ENCODE measurements around the gene SLC6A13.
"Not testable (repeated sequence)": the region's sequence is repeated elsewhere in the genome, so short reads cannot be mapped to it uniquely, and the experiment has no call there.

Gene SLC6A13

DNA sequence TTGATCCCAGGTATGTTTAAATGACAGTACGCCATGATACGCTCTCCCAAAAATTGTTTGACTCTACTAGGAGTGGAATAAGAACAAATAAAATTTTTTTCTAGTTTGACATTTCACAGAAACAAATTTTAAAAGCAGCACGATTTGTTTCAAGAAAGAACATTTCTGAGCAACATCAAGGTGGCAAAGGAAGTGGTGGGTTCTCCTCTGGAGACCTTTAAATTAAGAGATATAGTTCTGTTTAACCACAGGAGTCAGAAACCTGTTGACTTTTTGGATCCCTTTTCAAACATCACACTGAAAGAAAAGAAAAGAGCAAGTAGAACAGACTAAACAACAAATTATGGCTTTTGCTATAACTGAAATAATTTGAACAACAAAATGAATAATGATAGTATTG, 2.5 kb upstream of the SLC6A13 start:
- DNase-seq = no peak

DNA sequence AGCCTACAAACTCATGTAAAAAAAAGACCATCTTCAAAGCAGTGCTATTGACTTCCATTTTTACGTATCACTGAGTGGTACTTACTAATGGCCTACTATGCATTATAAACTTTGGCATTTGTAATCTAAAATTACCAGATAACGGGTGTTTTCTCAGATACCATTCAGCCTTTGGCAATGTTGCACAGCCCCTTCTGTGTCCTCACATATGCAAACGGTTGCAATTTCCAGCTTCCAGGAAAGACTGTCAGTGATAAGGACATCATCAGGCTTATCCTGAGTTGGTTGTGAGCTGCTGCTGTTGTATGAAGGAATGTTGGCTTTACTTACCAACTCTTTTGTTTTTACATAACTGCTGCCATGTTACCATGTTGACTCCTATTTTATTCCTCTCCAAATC, 1.6 kb upstream of the SLC6A13 start:
- DNase-seq = no peak

DNA sequence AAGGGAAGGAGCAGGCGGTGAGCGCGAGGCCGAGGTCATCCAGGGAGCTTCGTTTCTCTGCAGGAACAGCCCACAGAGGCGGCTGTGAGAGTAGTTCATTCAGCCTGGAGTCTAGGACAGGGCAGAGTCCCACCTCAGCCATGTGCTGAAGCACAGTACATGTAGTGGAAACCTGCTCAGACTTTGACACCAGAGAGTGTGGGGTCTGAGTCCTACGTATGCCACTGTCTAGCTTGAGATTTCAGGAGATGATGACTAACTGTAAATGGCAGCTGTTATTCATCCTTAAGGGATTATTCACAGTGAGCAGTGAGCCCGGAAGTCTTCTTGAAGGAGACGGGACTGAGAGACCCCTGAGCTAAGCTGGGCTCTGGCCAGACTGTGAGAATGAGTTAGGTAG, 938 bp upstream of the SLC6A13 start:
- DNase-seq = no peak

DNA sequence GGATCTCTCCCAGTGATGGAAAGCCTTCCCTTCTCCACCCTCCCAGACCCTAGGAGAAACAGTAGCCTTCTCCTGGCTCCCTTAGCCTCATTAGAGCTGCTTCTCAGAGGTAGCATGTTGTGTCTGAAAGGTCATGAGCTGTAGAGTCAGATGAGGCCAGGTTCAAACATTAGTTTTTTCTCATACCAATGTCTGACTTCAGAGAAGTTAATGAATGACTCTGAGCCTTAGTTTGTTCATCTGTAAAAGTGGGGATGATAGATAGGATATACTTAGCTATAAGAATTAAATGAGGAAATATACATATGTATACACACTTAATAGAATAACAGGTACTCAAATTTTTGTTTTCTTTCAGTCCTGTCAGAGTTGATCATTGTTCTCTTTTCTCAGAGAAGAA, 523 bp downstream of the SLC6A13 start:
- no peak for DNase-seq

DNA sequence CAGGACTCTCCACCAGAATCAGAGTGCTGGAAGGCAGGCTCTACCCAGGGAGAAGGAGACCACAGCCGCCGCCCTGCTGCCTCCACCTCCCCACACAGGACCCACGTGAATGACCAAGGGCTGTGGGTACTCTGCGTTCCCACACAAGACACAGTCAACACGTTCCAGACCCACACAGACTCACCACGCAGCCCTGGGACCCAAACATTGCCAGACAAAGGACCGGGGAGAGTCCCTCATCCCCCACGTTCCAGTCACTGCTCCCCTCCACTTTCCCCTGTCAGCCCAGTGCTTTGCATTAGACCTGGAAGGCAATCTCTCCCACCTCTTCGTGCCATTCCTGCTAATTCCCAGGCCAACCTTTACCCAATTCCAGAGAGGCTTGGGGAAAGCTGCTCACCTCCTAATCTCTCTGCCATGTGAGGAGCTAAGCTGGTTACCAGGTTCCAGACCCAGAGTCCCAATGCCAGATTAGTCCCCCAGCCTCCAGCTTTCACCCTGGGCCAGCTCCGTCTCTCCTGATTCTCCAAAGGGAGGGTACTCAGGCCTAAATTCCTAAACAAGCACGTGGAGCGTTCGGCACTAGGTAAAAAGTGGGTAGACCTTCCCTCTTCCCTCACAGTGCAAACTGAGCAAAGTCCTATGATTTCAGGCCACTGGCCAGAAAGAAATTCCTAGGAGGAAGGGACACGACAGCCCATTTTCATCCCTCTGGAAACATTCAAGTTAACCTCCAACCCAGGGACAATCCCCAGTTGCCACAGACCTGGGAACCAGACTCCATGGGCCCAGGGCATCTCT, 4.9 kb downstream of the SLC6A13 start:
- no peak for DNase-seq

DNA sequence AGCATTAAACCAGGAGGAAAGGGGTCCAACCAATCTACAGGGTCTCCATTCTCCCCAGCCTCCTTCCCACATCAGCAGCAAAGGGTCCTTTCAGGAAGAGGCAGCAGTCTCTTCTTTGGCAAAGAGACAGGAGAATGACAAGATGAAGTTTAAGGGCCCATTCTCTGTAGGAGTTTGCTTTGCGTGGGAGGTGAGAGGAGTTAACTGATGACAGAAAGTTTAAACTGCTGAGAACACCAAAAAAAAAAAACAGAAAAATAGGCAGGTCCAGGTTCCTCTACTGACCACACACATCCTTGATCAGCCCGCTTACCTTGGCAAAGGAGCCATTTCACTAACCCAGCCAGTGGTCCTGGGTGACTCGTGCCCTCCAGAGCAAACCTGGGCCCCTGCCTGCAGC, 5.7 kb downstream of the SLC6A13 start:
- DNase-seq = no peak

DNA sequence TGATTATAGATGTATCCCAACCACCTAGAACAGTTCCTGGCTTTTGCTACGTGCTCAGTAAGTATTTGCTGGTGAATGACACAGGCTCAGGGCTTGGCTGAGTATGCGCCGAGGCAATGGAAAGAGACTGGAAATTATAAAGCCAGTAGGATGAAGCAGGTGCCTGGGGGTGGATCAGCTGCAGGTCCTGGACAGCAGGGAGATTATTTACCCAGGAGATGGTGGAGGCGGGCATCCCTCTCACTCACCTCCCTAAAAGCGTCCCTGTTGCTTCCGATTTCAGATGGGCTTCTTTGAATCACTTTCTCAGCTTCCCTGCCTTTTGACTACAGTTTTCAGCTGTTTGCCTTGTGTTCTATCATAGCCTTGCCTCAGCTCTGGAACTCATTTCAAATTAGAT, 6.4 kb downstream of the SLC6A13 start:
- DNase-seq = no peak

DNA sequence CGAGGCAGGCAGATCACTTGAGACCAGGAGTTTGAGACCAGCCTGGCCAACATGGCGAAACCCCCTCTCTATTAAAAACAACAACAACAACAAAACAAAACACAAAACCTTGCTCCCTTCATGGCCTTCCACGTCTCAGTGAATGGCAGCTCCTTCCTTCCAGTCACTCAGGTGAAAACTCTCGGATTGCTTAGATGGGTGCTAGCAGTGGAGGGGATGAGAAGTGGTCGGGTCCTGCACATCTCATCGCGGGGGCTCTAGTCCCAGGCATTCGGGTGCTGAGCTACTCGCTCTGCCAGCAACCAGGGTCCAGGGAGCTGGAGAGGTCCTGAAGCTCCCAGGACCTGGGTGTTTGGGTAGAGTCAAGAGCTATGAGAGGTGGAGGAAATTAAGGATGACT, 7.7 kb downstream of the SLC6A13 start:
- no peak for DNase-seq

DNA sequence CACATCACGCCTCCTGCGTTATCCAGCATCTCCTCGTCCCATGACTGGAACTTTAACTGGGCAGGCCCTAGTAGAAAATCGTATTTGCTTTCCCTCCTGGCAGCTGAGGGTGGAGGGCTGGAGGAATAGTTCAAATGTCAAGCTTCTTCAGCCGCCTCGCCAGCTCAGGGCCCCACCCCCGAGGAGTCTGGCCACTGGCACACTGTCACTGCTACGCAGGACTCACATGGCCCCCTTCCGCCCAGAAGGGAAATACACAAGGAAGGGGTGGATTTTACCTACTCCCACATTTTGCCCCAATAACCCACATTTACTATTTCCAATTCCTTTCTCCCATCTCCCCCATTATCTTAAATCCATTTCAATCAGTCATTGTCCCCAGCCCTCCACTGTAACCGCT, 8.6 kb downstream of the SLC6A13 start:
- DNase-seq = no peak

DNA sequence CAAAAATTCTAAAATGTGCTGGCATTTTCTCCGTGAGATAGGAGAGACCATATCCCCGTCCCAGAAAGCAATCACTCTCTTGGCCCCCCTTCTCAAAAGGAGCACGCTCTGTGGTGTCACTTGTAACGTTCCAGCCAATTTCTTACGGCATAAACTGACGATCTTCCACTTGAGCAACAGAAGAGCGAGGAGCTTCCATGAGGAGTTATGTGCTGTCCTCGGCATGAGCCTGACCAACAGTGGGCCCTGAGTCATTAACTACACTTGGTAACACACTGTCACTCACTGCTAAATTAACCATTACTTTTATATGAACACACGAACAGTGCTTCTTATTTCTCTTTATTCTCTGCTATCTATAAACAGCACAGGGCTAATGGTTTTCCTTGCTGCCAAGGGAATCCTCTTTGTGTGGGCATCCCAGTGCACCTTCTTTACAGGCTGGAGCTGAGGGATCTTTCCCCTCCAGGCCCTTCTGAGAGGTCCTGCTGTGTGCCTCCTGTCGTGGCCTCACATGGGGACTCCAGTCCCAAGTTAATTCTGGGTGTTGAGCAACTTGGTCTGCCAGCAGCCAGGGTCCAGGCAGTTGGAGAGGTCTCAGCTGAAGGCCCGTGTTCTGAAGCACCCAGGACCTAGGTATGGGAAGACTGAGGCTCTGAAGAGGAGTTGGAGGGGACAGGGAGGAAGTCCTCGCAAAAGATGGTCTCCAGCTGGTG, 9.4 kb downstream of the SLC6A13 start:
- no peak for DNase-seq

DNA sequence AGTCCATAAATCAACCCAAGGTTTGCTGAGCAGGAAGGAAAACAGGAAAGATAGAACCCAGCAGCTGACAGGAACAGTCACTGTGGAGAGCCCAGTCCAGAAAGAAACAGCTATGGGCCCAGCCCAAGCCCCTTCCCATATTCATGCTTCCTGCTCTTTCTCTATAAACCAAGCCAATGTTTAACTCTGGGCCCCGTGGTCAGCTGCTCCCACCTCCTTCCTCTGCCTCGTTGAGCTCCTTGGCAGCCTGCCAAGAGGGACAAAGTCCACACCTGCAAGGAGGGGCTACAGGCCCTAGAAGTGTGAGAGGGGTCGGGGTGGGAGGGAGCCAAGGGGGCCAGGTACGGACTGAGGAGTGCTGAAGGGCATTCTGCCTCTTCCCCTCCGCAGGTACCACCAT, 10.0 kb downstream of the SLC6A13 start:
- DNase-seq = no peak

DNA sequence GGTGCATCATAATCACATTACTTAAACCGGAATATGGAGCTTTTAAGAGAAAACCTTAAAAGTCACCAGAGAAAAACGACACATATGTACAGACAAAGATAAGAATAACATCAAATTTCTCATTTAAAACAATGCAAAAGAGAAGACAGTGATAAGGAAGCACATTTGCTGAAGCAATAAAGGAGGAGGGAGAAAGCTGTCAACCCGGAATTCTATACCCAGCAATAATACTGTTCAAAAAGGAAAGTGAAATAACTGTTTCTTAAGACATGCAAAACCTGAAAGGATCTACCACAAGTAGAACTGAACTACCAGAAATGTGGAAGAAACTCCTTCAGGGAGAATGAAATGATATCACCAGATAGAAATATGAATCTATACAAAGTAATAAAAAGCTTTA, 15.4 kb downstream of the SLC6A13 start:
- DNase-seq = no peak

DNA sequence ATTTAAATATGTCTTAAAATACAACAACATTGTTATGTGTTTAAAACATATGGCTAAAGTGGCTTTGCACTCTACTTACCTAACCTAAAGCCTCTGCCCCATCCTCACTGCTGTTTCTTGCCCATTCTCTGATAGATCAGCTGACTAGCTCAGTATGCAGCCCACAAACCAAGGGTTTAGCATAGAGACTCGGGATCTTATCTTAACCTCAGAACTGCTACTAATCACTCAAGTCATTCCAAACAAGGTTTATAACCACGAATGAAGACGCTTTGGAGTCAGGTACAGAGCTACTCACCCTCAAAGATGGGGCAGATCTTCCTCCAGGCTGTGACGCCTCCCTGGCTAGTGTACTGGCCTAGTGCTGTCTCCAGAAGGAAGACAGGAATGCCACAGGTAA, 19.3 kb downstream of the SLC6A13 start:
- DNase-seq = no peak

DNA sequence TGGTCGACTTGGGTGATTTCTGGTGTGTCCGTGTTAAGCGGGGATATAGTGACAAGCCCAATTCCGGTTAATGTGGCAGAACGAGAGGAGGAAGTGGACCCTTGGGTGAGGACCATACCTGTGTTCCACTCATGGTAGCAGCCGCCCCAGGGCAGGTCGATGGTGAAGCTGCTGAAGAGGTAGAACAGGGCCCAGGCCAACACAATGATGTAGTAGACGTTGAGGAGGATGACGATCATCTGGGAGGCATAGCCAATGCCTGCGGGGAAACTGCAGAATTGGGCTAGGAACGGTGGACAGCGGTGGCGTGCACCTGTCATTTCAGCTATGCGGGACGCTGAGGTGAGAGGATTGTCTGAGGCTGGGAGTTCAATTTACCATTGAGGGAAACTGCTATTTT, 20.1 kb downstream of the SLC6A13 start:
- no peak for DNase-seq

DNA sequence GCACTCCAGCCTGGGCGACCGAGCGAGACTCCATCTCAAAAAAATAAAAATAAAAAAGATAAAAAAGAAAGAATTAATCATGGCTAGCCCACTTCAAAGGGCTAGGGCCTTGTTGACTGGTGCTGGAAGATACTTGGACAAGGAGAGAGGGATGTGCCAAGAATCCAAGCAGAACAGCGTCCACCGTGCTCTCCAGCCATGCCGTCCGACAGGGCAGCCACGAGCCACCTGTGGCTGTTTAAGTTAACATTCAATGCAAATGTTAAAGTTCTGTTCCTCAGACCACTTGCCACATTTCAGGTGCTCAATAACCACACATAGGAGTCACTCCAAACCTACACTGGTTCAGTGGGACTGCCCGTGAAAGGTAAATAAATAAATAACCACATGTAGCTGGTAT, 21.4 kb downstream of the SLC6A13 start:
- no peak for DNase-seq

DNA sequence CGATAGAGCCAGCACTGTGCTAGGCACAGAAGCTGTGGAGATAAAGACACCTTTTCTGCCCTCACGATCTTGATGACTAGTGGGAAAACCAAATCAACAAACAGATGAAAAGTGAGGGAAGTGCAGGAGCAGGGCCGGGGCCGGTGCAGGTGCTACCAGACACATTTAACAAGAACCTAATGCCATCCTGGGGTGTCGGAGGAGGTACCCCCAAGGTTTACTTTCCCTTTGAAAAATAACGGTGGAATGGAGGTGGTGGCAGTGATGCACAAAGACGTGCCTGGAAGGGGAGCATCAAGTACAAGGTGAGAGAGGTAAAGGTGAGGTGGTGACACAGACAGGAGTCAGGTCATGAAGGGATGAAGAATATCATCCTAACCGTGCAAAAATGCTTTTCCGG, 22.1 kb downstream of the SLC6A13 start:
- no peak for DNase-seq

DNA sequence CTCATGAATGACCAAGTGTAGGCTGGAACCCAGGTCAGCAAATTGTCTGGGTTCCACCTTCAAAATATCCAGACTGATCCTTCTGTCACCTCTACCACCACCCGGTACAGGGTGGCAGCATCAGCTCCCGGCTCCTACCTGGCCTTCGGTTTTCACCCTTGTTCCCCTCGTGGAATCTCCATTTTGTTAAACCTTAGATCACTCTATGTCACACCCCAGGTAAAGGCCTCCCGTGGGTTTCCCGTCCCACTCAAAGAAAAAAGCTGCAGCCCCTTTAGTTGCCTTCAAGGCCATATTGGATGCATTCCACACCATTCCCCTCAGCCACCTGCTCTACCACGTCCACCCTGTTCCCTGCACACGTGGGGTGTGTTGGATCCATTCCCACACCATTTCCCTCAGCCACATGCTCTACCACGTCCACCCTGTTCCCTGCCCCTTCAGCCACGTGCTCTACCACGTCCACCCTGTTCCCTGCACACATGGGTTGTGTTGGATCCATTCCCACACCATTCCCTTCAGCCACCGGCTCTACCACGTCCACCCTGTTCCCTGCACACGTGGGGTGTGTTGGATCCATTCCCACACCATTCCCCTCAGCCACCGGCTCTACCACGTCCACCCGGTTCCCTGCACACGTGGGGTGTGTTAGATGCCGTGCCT, 23.8 kb downstream of the SLC6A13 start:
- no peak for DNase-seq

DNA sequence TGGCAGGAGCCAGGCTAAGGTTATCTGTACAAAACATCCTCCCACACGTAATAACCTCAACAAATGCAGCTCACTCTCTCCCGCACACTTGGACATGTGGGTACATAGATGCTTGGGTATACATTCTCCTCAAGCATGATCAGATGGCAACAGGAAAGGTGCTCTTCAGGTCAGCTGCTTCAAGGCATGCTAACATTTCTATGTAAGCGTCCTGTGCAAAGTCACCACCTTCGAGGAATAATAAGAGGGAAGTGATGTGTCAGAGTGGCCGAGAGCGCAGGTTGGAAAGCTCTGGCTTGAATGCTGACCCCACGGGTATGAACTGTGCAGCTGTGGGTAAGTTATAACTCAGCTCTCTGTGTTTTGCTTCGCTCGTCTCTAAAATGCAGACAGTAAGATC, 24.5 kb downstream of the SLC6A13 start:
- no peak for DNase-seq

DNA sequence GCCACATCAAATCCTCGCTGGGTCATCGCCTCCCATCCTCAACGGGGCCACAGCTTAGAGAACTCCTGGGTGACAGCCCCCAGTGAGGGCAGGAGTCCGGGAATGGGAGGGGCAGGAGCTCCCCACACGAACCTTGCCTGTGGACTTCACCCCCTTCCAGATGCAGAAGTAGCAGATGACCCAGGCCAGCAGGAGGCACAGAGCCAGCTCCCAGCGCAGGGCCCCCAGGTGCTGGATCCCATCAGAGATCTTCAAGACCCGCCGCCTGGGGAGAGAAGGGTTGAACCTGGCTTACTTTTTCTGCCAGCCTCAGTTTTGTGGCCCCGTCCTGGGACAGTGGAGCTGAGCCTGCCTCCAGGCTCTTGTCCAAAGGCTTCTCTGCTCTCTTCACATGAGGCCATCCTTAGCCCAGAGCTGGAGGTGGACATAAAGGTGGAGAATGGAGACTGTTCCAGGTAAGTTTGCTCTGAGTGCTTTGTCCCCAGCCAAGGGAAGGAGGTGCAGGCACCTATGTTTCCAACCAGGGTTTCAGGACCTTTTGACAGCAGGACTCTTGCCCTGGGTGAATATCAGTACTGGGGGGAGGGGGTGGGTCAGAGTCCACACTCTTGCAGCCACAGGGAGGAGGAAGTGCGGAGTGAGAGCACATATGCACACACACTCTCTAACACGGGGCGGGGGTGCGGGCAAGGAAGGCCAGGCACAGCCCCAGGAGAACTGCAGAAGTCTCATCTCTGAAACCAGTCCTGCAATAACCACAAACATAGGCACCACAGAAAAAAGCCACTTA, 25.4 kb downstream of the SLC6A13 start:
- no peak for DNase-seq

DNA sequence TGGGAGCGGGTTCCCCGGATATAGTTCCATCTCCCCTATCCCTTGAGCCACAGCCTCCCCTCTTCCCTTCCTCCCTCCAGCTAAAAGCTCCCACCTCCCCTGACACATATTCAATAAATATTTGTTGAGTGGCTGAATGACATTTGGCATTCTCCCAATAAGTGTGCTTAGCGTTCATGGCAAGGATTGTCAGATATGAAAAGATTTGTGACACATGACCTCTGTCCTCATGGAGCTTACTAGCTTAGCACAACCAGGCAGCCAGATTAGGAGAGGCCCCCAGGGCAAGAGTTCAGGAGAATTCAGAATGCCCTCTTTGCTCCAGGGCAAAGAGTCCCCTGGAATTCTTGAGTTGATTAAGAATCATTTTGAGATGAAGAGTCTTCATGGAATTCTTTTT, 26.2 kb downstream of the SLC6A13 start:
- DNase-seq = no peak

DNA sequence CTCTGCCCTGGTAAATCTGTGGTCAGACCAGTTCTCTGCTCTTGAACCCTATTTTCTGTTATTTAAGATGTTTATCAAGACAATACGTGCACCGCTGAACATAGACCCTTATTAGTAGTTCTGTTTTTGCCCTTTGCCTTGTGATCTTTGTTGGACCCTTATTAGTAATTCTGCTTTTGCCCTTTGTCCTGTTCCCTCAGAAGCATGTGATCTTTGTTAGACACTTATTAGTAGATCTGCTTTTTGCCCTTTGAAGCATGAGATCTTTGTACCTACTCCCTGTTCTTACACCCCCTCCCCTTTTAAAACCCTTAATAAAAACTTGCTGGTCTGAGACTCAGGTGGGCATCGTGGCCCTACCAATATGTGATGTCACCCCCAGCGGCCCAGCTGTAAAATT, 26.7 kb downstream of the SLC6A13 start:
- not testable (repeated sequence) for DNase-seq

DNA sequence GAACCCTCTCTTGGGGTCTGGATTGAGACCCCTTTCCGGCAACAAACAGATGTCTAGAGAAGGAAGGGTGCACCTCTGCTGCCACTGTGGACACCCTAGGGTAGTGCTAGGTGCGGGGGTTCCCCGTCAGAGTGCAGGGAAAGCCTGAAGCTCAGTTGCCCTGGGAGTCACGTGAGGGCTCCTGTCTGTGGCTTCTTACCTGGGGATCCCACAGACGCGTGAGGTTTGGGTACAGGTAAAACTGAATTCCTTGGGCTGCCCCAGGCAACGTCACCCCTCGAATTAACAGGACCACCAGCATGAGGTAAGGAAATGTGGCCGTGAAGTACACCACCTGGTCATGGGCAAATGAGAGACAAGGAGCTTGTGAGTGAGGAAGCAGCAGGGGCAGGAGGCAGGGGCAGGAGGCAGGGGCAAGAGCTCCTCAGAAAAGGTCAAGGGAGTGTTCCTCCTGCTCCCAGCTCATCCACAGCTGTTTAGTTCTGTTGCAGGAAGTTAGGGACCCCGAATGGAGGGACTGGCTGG, 27.7 kb downstream of the SLC6A13 start:
- no peak for DNase-seq

Data from nucleus accumbens (tissue), 56 donors.